GM19043 (cell line): ENCODE data around the gene ATF7IP.
"Not testable (repeated sequence)": the region's sequence is repeated elsewhere in the genome, so short reads cannot be mapped to it uniquely, and the experiment has no call there.

Experiments used
- ATAC-seq: cut with Tn5 transposase; IDR thresholded peaks from one replicate; pipeline ENCODE4 v1.9.1; 2021; ENCODE audit warnings: low read depth; ENCODE audit not compliant: unreplicated experiment

The ATF7IP gene

DNA sequence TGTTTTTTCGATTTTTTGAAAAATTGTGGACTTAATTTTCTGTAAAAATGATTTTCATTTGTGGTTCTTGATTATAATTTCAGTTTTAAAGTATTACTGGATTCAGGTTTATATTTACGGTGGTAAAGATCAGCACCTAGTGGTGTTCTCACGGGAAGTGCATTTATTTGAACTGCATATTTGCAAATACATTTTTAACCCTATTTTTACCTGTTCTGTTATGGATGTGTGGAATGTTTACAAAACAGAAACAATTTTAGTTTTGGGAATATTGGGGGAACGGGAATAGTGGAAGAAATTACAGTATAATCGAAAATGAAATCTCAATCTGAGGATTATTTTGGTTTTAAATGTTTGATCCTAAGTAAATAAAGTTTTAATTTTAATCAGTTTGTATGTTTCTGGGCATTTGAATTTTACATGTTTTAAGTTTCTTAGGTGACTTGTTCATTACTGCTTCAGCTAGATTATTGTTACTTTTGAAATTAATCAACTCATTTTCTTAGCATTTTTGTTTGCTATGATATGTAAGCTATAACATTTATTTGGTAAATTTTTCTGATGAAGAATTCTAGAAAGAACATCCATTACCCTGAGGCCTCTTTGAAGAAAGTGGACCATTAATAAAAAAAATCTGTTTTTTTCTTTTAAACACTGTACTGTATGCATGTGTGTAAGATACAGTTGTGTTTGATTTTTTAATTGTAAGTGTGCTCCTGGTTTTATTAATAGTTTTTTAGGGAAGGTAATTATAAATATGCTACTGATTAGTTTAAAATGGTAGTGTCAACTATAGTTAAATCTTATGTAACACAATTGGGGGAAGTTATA lies 942 bp downstream of the ATF7IP start:
- ATAC-seq = no peak

DNA sequence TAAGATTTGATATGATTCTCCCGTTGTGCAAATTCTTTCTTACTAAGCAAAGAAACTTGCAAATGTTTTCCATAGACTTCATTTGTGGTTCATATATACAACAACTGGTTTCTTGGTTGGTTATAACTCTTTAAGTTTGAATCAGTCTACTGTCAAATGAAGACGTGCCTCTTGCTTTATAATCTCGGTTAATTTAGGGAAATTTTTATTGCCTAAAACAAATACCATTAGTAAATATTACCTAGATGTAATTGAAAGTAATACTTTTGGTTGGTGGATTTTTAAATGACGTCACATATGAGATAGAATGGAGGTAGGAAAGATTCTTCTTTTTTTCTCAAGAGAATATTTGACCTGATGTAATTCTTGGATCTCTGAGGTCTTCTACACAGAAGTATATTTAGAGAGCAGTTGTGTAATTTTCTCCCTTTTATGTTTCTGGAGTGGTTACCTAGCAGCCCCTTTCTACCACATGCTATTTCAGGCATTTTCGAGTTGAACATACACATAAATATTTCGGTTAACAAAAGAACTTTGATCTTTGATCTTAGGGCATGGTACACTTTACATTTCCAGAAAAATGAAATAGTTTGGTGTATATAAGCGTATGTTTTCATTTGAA lies 1.7 kb downstream of the ATF7IP start:
- ATAC-seq = peak; percentile 42

DNA sequence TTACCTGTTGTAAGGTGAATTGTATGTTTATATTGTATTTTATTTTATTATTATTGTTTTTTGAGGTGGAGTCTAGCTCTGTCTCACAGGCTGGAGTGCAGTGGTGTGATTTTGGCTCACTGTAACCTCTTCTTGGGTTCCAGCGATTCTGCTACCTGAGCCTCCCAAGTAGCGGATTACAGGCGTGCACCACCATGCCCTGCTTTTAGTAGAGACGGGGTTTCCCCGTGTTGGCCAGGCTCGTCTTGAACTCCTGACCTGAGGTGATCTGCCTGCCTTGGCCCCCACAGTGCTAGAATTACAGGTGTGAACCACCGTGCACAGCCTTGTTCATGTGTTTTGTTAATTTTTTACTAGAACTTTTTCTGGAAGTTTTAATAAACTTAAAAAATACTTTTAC lies 3.8 kb downstream of the ATF7IP start:
- ATAC-seq = no peak

DNA sequence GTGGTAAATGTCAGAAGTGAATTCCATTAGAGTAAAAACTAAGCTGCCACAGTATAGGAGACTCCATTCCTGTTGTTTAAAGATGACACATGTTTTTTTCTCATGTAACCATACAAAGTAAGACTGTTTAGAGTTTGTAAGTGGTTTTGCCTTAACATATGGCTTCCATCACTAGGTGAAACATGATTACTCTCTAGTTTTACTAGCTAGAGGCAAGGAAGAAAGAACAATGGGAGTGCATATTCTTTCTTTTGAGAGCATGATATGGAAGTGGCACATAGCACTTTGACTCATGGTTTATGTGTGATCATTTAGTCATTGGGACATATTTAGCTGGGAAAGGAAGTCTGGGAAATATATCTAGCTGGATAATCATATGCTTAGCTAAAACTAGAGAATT lies 7.7 kb downstream of the ATF7IP start:
- no peak for ATAC-seq

DNA sequence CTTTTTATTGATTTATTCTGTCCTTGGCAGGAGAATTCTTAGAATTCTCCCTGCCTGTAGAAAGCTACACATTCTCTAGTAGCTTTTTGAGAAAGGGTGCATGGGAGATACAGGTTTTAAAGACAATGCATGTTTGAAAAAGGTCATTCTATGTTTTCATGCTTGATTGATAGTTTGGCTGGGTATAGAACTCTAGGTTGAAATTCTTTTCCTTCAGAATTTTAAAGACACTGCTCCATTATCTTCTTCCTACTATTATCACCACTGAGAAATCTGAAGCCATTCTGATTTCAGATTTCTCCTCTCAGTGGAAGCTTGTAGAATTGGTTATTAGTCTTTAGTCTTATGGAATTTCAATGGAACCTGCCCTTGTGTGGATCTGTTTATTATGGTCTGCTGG lies 14.0 kb downstream of the ATF7IP start:
- no peak for ATAC-seq

DNA sequence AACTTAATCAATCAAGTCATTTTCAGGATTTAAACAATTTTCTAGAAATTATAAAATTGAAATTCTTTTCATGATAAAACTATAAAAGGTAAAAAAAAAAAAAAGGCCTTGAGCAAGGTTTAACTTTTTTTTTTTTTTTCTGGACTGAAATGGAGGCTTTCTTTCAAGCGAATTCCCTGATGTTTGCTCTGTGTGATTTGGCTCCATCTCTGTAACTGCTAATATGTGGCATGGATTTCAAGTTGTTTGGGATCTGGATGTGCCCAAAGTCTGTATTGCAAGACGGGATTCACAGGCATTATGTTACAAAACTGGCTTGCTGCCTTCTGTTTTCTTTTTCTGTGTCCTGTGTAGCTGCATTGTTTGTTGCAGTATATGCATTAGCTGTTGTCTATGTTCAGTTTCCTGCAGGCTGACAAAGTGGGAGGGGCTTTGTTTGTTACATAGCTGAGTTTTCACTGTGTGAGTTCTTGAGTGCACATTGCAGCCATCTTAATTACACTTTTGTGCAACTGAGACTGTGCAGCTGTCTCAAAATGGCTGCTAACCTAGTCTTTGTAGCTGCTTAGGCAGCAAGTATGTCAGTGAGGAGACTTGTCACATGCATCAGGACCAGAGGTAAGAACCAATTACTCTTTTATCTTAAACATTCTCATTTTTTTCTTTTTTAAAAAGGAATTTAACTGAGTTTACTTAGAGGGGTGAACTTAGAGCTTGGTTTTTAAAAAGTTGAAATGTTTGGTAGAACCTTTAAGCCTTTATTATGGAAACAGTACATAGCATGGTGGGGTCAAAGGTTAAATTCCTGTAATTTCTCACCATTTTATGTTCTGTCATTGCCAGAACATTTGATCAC lies 19.5 kb downstream of the ATF7IP start:
- peak; percentile 85 for ATAC-seq

DNA sequence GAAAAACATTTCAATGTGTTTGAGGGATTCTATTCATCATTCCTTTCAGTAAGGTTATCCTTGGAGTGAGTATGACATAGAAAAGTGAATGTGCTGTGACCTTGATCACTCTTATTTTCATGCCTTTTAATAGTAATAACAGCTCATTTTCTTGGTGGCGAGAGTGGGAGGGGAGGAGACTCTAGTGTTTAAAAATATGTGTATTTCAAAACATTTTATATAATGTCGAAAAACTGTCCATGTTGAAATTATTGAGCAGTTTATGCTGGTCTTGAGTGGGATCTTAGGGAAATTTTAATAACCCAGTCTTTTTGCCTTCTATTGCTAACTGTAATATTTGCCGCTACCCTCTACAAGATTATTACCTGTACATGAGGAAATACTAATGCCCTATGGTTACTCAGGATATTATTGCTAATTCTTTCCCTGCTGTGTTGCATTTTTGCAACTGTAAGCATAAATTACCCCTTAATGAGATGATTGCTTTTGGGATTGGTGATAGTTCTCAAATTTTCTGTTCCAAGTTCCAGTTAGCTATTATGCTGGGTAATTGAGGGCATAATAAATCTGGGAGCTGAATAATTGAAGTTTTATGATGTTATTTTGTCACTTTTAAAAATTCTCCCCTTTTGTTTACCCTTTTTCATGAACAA lies 21.9 kb downstream of the ATF7IP start:
- no peak for ATAC-seq

DNA sequence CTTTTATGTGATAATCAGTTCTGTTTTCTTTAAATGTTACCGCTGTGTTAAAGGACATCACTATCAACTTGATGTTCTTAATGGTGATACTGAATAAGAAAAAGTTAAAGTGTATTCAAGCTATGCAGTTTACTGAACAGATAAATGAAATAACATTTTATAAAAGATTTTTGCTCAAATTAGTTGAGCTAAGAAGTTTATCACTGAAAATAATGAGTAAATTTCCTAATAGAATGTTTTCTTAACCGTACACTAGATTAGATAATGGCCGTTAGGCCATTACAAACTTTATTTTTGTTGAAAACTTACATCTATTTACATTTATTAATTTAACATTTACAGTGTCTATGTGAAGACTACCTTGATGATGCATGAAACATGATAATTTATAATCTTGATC lies 25.0 kb downstream of the ATF7IP start:
- no peak for ATAC-seq

DNA sequence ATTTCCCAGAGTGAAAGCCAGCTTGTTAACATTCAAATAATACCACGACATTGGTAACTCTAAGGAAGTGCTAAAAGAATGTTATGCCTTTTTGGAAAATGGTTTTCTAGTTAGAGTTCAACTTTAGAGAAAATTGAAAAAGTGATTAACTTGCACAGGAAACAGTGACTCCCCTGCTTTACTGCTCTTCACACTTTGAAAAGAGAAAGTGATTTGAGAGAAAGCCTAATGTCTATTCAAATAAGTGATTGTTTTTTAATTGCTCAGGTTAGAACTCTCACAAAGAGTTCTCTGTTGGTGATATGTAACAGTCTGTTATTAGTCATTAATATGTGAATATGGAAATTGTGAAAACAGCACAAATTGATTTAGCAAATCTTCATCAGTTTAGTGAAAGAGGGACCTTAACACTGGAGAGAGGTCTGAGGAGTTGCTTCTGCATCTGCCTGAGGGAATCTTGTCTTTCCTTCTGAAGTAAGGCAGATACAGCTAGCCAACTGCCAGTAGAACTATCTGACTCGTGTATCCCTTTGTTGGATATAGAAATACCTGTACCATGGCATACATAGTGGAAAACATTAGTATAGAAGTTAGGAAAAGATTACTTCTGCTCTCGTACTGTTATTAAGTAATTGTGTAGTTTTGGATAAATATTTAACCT lies 25.5 kb downstream of the ATF7IP start:
- ATAC-seq = no peak

DNA sequence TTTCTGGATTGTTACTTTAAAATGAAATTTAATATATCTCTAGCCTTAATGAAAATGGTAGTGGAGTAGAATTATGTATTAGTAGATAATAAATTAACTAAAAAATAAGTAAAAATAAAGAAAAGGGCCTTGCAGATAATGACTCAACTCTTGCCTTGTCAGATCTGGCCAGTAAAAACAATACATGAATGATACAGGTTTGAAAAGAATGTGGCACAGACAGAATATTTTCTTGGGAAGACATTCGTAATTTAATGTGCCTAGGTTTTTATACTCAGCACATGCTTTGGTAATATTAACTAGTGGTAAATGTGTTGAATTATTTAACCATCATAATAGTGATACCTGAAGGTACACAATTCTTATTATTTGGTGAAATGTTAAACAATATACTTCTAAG lies 28.3 kb downstream of the ATF7IP start:
- no peak for ATAC-seq

DNA sequence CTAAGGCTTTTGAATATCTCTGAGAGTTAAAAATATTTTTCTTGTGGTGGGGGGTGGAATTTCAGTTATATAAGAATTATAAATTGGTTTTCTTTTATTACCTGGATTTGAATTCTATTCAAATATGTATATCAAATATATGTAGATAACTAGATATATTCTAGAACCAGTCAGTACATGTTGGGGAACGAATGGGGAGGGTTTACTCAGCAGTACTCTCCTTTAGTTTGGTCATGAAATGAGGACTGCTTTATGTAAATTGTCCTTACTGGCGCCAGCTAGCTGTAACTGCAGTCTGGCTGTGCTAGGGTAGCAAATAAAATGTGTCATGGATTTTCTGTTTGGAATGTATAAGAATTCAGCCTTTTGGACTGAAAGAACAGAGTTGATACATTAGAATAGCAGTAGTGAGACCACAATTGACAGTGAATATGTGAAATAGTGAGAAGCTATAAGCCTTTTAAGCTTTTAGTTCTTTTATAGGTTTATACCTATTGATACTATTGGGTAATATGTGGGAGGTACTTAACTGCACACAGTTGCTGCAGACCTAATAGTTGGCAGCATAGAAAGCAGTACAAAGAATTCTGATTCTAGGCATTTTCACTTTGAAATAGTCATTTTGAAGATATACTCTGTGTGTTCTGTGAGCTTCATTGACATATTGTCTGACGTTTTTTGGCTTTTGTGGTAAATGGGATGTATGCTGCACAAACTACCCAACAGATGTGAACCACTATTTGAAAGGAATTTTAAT lies 29.0 kb downstream of the ATF7IP start:
- peak; percentile 65 for ATAC-seq

DNA sequence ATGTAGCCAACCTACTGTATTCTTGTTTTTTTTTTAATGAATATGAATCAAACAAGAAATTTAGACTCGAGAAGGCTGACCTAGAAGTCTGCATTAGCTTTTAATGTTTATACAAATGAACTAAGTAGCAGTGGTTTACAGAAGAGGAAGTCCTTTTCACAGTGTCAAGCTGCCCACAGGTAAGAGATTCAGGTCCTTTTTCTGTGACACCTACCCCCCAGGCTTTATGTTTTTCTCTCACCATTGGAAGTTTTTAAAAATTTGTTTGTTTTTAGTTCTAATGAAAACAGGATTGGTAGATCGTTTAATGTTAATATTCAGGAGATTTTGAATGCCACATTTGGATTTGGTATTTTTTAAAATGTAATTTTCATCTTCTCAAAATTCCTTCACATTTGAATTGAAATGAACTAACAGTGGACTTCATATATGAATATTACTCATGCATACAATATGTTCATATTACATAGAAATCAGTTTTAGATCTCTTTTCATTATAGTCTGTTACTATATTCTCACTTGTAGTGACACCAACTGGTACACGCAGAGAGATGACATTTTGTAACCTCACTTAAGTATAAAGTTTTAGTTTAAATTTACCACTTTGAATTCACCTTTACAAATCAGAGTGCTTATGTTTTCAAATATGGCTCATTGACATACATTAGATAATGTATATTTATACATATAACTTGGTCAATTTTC lies 29.7 kb downstream of the ATF7IP start:
- ATAC-seq = peak; percentile 34

DNA sequence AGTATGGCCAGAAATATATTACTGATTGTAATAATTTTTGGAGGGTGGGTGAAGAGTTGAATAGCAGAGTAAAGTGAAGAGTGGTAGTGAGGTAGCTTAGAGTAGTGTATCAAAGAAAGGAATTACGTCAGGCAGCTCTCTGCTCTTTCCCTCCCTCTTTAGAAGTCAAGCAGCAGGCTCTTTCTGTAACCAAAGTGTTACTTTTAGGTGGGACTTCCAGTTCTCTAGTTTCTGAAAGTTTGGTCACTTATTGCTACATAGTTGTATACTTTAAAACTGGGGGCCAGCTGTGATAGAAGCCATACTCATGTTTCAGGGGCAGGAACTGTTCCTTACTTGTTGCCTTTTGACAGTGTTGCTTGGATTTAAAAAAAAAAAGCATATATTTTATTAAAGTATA lies 30.6 kb downstream of the ATF7IP start:
- ATAC-seq = peak; percentile 64

DNA sequence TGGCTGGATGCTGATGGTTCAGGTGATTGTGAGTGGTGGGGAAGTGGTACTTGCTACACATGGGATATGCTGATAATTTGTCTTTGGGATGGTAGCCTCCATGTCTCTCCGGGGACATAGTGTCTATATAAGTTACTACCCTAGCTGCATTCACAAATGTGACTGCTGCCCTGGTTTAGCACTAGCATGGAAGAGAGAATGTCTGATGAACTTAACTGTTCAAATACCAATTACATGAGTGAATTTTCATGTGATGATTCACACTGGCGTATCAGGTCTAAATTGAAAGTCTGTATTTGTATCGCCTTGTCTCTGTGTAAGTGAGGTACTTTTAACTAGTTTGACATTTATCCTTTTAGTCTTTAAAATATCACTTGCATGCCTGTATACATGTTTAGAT lies 34.4 kb downstream of the ATF7IP start:
- no peak for ATAC-seq

DNA sequence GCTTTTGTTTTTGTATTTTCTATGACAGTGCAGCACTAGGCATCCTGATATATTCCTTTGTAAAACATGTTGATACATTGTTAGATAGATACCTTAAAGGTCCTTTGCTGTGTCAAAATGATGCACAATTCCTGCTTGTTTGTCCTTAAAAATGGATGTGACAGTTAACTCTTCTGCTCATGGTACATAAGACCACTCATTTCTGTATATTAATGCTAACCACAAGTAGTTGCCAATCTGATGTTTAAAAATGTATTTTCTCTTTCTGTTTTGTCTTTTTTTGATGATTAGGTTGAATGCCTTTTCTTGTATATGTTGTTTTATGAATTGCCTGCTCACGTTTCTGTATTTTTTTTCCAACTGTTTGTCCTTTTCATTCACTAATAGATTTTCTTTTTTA lies 35.1 kb downstream of the ATF7IP start:
- ATAC-seq = no peak

DNA sequence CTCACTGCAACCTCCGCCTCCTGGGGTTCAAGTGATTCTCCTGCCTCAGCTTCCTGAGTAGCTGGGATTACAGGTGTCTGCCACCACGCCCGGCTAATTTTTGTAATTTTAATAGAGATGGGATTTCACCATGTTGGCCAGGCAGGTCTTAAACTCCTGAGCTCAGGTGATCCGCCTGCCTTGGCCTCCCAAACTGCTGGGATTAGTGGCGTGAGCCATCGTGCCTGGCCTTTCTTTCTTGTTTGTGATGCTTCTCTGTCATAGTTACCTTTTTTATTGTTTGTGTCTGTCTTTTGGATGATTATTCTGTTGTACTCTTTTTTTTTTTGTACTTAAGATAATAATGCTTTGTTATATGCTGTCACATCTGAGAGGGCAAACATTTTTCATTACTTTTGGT lies 35.8 kb downstream of the ATF7IP start:
- ATAC-seq = not testable (repeated sequence)

DNA sequence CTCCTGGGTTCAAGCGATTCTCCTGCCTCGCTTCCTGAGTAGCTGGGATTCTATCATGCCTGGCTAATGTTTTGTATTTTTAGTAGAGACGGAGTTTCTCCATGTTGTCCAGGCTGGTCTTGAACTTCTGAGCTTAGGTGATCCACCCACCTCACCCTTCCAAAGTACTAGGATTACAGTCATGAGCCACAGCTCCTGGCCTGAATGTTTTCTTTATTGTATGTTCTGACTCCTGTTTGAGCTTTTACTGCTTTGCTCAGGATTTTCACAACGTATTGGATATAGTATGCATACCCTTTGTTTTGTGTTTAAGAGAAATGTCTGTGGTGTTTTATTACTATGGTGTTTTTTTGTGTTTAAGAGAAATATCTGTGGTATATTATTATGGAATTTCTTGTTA lies 37.2 kb downstream of the ATF7IP start:
- ATAC-seq = no peak

DNA sequence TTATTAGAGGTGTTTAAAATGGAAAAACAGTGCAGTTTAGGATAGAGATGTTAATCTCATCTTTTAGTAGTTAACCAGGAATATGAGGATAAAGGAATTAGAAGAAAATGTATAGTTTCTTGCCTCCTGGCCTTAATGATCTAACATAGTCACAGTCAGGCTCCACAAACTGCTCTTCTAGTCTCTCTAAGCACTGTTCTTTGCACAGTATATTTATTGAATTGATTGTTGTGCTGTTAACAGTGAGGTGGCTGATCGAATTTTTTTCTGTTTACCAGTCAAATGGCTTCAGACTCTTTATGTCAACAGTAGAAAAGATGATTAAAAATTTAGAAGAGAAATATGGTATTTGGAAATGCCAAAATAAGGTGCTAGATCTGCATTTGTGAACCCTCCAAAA lies 37.8 kb downstream of the ATF7IP start:
- ATAC-seq = no peak

DNA sequence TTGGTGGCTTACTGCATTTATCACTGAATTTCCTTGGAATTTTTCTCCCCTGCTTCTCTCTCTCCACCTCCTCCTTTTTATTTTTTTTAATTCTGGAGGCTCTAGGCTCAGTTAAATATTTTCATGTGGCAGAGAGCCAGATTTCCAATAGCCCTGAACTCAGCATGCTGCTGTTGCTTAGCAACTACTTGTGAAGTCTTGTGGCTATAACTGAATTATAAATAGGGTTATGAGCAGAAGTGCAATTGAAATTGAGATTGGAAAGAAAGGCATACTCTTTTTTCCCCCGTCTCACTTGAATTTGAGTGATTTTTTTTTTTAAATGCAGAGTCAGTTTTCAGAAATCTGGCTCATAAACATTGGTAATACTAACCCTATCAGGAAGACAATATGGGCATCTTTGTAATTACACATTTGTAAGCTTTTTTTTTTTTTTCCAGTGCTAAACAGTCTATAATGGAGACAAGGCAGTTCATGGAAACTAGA lies 38.3 kb downstream of the ATF7IP start:
- ATAC-seq = no peak
